Muscle layer of duodenum (tissue), 2 donors: ENCODE results near the gene PINLYP.

Experiments
- H3K27ac ChIP-seq: one replicate; pipeline ENCODE4 v1.7.0; 2013; ENCODE audit warnings: mild to moderate bottlenecking, low read length
- H3K27me3 ChIP-seq: one replicate; pipeline ENCODE4 v1.7.0; 2013; ENCODE audit warnings: low read depth, mild to moderate bottlenecking, control low read depth, low read length
- H3K36me3 ChIP-seq, 2 donors: one replicate each; pipeline ENCODE4 v1.7.0; 2013; ENCODE audit warnings: low read length in 2 of 2, control low read depth in 1 of 2, mild to moderate bottlenecking in 1 of 2; ENCODE audit not compliant: insufficient read depth in 2 of 2, control insufficient read depth in 1 of 2
- H3K4me1 ChIP-seq, 2 donors: one replicate each; pipeline ENCODE4 v1.7.0; 2013; ENCODE audit warnings: low read length in 2 of 2, mild to moderate bottlenecking in 2 of 2, control low read depth in 1 of 2, moderate library complexity in 1 of 2; ENCODE audit not compliant: insufficient read depth in 2 of 2, control insufficient read depth in 1 of 2
- H3K4me3 ChIP-seq, 2 donors: one replicate each; pipeline ENCODE4 v1.7.0; 2013; ENCODE audit warnings: low read length in 2 of 2, low read depth in 1 of 2, mild to moderate bottlenecking in 1 of 2
- H3K9me3 ChIP-seq, 2 donors: one replicate each; pipeline ENCODE4 v1.7.0; 2013; ENCODE audit warnings: low read length in 2 of 2, control low read depth in 1 of 2, mild to moderate bottlenecking in 1 of 2; ENCODE audit not compliant: control insufficient read depth in 1 of 2
- donor health status: healthy.

The PINLYP gene

GRCh38 chr19:43563816-43564457 lies 11.7 kb upstream of the PINLYP start:
- H3K27ac ChIP-seq, result no peak overlapping the region
- H3K4me1 ChIP-seq, result peaks cover 0 to 10% of the 10 kb centered on the region in 2 donors
- H3K36me3 ChIP-seq, result peaks cover 0 to 20% of the 10 kb centered on the region in 2 donors
- H3K4me3 ChIP-seq, result no peak overlapping the region
- H3K9me3 ChIP-seq, result no peaks in the 10 kb centered on the region
- H3K27me3 ChIP-seq, result no peaks in the 10 kb centered on the region

- H3K4me3 ChIP-seq, result no peak overlapping the region
- no peak overlapping the region for H3K27ac ChIP-seq
- H3K9me3 ChIP-seq, result no peaks in the 10 kb centered on the region
- peaks cover 0 to 10% of the 10 kb centered on the region in 2 donors for H3K4me1 ChIP-seq
- H3K27me3 ChIP-seq, result no peaks in the 10 kb centered on the region
- H3K36me3 ChIP-seq, result peaks cover 0 to 15% of the 10 kb centered on the region in 2 donors
Measured at GRCh38 chr19:43564800-43565199, 10.8 kb upstream of the PINLYP start.

DNA sequence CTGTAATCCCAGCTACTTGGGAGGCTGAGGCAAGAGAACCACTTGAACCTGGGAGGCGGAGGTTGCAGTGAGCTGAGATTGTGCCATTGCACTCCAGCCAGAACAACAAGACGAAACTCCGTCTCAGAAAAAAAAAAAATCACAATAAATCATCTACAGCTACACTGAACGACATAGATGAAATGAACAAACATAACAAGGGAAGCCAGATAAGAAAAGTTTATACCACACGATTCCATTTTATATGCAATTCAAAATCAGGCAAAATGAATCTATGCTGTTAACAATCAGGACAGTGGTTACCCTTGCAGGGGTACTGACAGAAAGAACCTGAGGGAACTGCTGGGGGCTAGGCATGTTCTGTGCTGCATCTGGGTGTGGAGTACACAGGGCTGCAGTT lies 5.9 kb upstream of the PINLYP start:
- Histone ChIP-seq H3K36me3 (peaks cover 3 to 4% of the 10 kb centered on the region in 2 donors), H3K27me3 (no peaks in the 10 kb centered on the region), H3K9me3 (no peaks in the 10 kb centered on the region), H3K27ac (no peak overlapping the region), H3K4me1 (peaks cover 3 to 5% of the 10 kb centered on the region in 2 donors), H3K4me3 (no peak overlapping the region)

DNA sequence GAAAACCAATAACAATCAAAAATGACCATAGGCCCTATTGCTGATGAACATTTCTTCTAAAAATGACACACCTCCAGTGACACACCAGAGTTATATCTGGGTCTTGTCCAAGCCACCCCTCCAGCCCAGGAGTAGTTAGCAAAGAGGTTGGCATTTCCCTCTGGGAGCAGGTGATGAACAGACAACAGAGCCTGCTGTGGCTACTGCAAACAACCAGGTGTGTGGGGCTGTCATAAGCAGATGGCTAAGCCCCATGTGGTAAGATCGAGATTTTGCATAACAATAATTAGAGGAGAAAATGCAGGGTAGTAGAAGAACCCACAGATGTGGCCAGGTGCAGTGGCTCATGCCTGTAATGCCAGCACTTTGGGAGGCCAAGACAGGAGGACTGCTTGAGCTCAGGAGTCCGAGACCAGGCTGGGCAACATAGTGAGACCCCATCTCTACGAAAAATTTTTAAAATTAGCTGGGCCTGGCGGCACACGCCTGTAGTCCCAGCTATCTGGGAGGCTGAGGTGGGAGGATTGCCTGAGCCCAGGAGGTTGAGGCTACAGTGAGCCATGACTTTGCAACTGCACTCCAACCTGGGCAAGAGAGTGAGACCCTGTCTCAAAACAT lies 5.3 kb upstream of the PINLYP start:
- H3K4me1 ChIP-seq, result peaks cover 7 to 9% of the 10 kb centered on the region in 2 donors
- H3K36me3 ChIP-seq, result peaks cover 3 to 4% of the 10 kb centered on the region in 2 donors
- H3K27ac ChIP-seq, result no peak overlapping the region
- H3K27me3 ChIP-seq, result no peaks in the 10 kb centered on the region
- H3K9me3 ChIP-seq, result no peaks in the 10 kb centered on the region
- H3K4me3 ChIP-seq, result no peak overlapping the region

GRCh38 chr19:43572171-43572588 lies 3.4 kb upstream of the PINLYP start:
- Histone ChIP-seq H3K27ac (no peak overlapping the region), H3K36me3 (peaks cover 3 to 4% of the 10 kb centered on the region in 2 donors), H3K4me1 (peaks cover 7 to 9% of the 10 kb centered on the region in 2 donors), H3K27me3 (no peaks in the 10 kb centered on the region), H3K4me3 (no peak overlapping the region), H3K9me3 (no peaks in the 10 kb centered on the region)

DNA sequence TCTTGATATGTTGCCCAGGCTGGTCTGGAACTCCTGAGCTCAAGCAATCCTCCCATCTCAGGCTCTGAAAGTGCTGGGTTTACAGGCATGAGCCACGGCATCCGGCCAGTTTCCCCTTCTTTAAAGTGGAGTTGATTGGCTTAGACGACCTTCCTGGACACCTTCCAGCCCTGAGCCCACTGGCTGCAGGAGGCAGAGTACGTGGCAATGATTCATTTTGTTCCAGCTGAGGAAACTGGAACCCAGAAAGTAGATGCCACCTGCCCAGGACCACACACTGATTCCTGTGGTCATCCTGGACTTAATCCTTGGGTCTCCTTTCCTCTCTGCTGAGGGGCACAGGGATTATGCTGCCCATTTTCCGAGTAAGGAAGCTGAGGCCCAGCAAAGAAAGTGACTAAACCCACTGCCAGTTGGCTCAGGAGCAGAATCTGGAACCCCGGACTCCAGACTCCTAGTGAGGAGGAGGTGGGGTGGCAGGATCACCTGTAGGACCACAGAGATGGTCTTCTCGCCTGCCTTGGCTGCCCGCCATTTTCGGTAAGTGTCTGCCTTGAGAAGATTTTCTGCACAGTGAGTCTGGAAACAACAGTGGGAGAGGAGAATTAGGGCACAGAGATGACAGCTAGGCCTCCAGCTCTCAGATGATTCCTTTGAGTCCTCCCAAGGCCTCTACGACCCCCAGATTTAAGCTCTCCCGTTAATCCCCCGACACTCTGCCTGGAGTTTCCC lies 1.0 kb upstream of the PINLYP start:
- no peaks in the 10 kb centered on the region for H3K27me3 ChIP-seq
- peak overlapping the region; percentile 97 to 100 for H3K4me3 ChIP-seq
- peak overlapping the region; percentile 97 for H3K27ac ChIP-seq
- H3K4me1 ChIP-seq, result peaks cover 7 to 9% of the 10 kb centered on the region in 2 donors
- peaks cover 3 to 4% of the 10 kb centered on the region in 2 donors for H3K36me3 ChIP-seq
- no peaks in the 10 kb centered on the region for H3K9me3 ChIP-seq

GRCh38 chr19:43575955-43576878 lies 616 bp downstream of the PINLYP start:
- H3K4me1 ChIP-seq, result peaks cover 10 to 12% of the 10 kb centered on the region in 2 donors
- no peaks in the 10 kb centered on the region for H3K9me3 ChIP-seq
- H3K36me3 ChIP-seq, result peaks cover 3 to 4% of the 10 kb centered on the region in 2 donors
- H3K4me3 ChIP-seq, result peak overlapping the region; percentile 39 to 97
- H3K27me3 ChIP-seq, result no peaks in the 10 kb centered on the region
- no peak overlapping the region for H3K27ac ChIP-seq

DNA sequence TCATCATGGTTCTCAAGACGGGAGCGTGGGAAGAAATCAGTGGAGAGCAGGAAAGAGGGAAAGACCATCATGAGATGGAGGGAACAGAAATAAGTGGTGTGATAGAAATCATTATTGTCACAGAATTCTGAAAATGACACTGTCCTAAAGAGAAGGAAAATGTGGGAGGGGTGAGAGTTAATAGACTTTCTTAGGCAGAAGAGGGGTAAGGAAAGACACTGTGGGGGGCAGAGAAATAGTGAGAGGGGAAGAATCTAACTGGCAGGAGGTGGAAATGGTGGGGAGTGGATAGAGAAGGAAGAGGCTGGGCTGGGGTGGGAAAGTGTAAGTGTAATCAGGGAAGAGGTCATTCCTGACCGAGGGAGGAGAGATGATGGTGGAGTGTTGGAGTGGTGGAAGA lies 3.2 kb downstream of the PINLYP start:
- H3K9me3 ChIP-seq, result no peaks in the 10 kb centered on the region
- no peaks in the 10 kb centered on the region for H3K27me3 ChIP-seq
- H3K36me3 ChIP-seq, result no peaks in the 10 kb centered on the region
- H3K4me3 ChIP-seq, result no peak overlapping the region
- H3K4me1 ChIP-seq, result peaks cover 13 to 21% of the 10 kb centered on the region in 2 donors
- no peak overlapping the region for H3K27ac ChIP-seq

GRCh38 chr19:43581467-43581866 lies 5.9 kb downstream of the PINLYP start:
- H3K27ac ChIP-seq, result peak overlapping the region; percentile 2
- peaks cover 0 to 12% of the 10 kb centered on the region in 2 donors for H3K36me3 ChIP-seq
- H3K27me3 ChIP-seq, result no peaks in the 10 kb centered on the region
- peak overlapping the region; percentile 61 to 67 for H3K4me3 ChIP-seq
- H3K4me1 ChIP-seq, result peaks cover 5 to 12% of the 10 kb centered on the region in 2 donors
- no peaks in the 10 kb centered on the region for H3K9me3 ChIP-seq

DNA sequence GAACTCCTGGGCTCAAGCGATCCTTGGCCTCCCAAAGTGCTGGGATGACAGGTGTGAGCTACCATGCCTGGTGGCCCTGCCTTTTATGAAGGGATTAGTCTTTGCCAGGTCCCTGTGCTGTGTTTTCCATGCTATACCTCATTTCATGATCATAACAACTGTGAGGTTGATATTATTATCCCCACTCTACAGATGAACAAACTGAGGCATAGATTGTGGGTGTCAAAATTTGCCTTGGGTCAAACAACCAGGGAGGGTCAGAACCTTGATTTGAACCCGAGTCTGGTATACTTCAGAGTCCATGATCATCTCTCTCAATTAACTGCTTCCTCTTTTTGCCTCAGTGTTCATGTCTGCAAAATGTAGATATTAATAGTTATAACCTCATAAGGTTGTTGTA lies 6.9 kb downstream of the PINLYP start:
- Histone ChIP-seq H3K4me1 (peaks cover 5 to 12% of the 10 kb centered on the region in 2 donors), H3K36me3 (peaks cover 0 to 19% of the 10 kb centered on the region in 2 donors)

More for the DNA sequence above, 6.9 kb downstream of the PINLYP start:
- Histone ChIP-seq H3K4me3 (no peak overlapping the region), H3K9me3 (no peaks in the 10 kb centered on the region), H3K27ac (no peak overlapping the region), H3K27me3 (no peaks in the 10 kb centered on the region)
